Stimulated activated CD4-positive, alpha-beta T cell treated with anti-CD3 and anti-CD28 coated beads, Interleukin-1b, Interleukin-23, amount 100 ng/mL, for 1 hour (primary cell): ENCODE measurements around the gene PLCXD1.

Experiments used
- DNase-seq, 2 donors: peaks; one replicate each; pipeline ENCODE4 v3.0.0-alpha.2; 2020; ENCODE audit warnings: low read depth in 2 of 2

PLCXD1 gene

DNA sequence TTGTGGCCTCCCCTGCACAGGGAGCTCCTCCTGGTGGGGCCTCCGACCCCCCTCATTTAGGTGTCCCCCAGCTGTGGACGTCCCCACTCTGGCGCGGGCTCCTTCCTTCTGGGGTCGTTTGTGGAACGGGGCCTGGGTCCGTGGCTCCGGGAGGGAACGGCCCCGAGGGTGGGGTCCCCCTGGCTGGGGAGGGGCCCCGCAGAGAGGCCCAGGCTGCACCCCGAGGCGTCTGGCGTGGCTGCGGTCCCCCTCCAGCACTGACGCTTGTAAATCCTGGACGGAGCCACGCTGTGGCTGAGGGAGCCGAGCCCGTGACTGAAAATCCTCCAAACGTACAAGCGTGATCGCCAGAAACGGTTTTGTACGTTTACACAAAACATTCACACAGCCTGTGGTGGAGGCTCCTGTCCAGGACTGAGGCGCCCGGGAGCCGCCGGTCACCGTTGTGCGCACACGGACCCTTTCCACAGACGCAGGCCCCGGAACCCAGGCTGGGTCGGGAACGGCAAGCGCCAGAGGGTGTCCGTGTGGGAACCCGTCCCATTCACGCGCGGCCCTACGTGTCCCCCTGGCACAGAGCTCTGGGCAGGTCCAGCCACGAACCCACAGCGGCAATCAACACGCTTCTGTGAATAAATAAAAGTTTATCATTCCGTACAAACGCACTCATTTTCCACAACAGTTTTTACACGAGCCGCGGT lies 52.6 kb downstream of the PLCXD1 start:
- DNase-seq: no peak

DNA sequence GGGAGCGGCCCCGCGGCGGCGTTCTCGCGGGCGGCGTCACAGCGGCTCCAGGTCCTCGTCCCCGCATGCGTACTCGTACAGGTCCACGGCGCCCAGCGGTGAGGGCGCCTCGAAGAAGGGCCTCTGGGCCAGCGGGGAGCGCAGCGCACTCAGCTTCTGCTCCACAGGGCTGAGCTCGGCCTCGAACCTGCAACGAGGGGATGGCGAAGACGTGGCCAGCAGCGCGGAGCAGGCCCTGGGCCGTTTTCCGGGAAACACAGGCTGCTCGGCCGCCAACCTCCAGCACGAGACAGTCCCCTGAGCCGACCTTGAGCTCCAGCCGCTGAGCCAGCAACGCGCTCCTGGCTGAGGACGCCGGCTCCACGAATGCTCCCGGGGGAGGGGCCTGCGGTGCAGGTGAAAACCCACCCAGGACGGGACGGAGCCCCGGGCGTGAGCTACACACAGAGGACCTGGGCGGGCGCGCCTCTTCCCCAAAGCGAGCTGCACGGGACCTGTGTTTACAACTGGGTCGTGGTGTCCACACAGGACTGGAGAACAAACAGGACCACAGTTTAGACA lies 53.2 kb downstream of the PLCXD1 start:
- DNase-seq: no peak

- no peak for DNase-seq
Observed at GRCh38 chrX:334971-335757, 54.0 kb downstream of the PLCXD1 start.

DNA sequence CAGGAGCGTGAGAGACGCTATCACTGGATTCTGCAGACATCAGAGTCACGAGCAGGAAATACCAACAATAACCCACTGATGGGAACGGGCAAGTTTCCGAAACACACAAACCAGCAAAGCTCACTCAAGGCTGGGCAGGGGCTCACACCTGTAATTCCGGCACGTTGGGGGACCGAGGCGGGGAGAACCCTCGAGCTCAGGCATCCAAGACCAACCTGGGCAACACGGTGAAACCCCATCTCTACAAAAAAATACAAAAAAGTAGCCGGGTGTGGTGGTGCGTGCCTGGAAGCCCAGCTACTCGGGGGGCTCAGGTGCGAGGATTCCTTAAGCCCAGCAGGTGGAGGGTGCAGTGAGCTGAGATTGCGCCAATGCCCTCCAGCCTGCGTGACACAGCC lies 54.6 kb downstream of the PLCXD1 start:
- no peak for DNase-seq

DNA sequence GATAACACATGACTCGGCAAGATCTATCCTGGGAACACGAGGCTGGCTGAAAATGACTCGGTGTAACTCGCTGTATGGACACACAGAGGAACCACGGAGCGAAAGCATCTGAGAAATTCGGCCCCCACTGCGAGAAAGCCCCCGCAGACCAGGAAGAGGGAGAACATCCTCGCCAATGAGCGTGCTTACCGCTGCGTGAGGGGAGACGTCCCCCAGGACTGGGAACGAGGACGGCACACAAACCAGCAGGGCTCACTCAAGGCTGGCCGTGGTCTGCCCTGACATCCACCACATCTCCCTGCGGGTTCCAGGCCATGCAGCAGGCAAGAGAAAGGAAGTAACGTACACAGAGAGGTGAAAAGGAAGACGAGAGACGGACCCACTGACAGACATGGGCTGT lies 55.0 kb downstream of the PLCXD1 start:
- DNase-seq: no peak

DNA sequence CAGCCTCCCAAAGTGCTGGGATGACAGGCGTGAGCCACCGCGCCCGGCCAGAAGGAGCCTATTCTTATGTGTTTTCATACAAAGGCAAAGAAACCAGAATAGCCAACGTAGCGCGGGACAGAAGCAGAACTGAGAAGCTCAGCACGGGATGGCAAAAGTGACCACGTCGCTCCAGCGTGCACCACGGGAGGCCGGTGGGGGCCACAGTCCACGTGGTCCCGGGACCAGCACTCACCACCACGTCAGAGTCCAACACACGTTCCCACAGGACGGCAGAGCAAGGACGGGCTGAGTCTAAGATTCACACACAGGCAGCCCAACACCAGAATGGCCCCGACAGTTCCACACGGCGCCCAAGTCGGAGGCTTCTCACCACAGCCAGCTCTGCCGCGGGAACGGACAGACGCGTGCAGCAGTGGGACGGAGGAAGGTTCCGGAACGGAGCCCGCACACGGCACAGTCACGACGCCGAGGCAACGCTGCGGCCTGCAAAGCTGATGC lies 56.2 kb downstream of the PLCXD1 start:
- no peak for DNase-seq

DNA sequence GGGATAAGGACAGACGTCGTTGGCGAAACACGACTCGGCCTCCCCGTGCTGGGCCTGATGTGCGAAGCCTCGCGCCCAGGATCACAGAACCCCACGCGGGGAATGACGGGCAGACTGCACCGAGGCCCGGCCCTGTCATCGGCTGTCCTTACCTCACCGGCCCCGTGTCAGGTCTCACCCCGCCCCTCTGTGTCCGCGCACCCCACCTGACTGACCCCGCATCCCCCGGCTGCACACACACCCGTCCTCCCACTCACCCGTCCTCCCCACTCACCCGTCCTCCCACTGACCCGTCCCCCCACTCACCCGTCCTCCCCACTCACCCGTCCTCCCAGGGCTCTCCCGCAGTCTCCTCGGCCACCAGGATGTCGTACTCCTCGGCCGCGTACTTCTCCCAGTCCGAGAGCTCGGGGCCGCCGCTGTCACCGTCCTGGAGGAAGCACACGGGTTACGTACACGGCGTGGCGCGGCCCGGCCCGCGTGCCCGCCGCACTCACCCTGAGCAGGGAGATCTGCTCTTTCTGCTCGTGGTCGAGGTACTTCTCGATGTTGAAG lies 57.2 kb downstream of the PLCXD1 start:
- no peak for DNase-seq

DNA sequence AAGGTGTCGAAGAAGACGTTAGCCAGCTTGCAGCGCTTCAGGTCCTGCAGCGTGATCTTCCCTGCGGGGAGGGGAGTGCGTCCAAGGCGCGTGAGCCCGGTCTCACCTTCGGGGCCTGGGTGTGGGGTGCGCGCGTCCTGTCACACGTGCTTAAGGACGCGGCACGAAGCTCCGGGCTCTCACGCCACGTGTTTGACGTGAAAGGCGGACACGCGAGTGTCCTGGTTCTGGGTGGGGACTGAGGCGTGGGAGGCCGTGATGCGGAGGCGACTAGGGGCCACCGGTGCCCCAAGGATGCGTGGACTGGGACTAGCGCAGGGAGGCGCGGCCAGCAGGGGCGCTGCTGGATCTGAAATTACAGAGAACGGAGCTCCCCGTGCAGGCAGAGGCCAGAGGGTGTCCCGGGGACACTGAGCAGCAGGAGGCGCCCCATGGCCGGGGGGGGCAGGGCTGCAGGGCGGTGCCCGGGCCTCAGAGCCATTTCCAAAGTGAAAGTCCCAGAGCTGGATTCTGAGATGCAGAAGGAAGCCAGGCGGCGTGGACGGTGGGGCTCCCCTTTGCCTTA lies 57.7 kb downstream of the PLCXD1 start:
- DNase-seq: no peak

- DNase-seq: no peak
Observed at GRCh38 chrX:340121-340520, 58.9 kb downstream of the PLCXD1 start.

DNA sequence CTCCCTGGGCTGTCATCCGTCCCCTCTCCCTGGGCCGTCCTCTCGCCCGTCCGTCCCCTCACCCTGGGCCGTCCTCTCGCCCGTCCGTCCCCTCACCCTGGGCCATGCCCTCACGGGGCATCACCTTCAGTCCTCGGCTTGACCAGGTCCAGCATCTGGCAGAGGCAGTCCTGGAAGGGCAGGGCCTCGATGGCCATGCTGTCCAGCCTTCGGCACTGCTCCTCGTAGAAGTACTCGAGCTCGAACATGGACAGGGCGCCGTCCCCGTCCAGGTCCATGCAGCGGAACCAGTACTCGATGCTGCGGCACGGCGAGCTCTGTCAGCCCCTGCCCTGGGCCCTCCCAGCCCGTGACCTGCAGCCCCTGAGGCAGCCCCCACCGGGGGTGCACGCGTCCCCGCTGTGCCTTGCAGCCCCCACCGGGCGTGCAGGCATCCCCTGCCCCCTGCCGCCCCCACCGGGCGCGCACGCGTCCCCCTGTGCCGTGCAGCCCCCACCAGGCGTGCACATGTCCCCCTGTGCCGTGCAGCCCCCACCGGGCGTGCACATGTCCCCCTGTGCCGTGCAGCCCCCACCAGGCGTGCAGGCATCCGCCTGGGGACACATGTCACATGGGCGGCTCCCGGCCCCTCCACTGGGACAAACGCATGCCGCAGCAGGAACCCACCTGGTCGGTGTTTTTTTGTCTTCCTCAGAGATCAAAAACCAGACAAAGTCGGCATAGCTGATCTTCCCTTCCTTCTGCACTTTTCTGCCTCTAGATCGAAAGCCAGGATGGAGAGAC lies 59.7 kb downstream of the PLCXD1 start:
- no peak for DNase-seq

DNA sequence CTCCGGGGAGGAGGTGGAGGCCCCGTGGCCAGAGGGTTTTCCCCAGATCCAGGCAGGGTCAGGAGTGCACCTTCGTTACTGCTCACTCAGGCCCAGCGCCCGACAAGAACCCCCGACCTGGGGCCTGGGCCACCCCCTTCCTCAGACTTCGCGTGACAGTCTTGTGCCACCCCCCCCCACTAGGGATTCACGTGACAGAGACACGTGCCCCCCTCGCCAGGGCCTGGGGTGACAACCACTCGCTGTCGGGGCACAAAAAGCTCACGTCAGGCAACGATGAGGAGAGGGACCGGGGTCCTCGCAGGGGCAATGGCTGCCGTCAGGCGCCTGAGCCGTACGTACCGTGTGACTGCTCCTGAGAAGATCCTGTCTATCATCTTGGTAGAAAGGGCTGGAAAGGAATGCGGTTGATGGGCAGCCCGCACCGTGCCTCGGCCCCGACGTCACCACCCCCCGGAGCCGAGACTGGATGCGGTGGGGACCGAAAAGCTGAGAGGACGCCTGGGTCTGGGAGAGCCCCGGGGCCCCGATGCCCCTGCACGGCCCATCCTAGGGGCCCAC lies 60.4 kb downstream of the PLCXD1 start:
- no peak for DNase-seq

DNA sequence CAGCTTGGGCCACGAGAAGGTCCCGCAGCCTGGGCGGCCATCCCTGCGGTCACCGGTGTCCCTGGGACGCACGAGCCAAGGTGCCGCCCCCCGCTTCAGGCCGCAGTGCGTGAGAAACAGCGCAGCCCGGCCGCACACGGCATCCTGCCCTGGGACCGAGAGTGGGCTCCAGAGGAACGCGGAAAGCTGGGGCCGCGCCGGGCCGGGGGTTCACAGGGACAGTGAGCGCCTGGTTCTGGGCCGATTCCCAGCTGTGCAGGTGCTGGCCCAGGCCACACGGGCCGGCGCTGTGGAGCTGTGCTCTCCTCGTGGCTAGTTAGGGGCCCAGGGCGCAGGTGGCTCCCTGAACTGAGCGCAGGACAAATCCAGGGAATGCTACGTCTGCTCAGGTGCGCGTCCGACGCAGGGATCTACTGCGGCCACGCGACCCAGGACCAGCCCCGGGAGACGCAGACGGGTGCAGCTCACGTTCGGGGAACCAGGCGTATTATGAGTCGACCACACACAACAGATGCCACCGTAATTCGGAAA lies 63.3 kb downstream of the PLCXD1 start:
- no peak for DNase-seq

DNA sequence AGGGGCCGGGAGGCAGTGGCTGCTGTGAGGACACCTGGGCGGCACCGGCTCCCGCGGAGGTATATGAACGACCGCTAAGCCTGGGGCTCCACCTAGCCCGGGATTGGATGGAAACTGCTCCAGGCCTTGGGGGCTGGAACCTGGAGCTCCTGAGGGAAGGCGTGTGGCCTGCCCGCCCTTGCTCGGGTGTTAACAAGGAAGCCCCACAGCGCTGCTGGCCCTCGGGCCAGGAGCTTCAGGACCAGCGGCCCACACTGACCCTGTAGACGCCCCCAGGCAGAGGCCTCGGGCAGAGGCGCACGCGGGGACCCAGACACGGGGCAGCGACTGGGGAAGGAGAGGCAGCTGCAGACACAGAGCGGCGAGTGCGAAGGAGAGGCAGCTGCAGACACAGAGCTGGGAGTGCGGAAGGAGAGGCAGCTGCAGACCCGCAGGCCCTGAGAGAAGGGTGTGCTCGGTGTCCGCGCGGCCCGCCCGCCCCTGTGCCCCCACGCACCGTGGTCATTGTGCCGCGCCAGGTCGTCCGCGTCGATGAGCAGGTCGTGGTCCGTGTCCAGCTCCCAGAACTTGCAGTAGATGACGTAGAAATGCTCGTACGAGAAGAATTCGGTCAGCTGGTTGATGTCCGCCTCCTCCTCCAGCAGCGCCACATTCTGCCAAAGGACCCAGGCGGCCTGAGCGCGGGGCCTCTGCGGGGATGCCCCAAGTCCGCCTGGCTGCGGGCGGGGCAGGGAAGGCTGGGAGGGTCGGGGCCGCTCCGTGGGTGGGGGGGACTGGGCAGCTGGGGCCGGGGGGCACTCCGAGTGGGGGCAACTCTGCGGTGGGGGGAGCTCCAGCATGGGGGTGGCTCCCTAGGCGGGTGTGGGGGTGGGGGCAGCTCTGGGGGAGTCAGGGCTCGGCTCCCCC lies 64.1 kb downstream of the PLCXD1 start:
- DNase-seq: no peak

DNA sequence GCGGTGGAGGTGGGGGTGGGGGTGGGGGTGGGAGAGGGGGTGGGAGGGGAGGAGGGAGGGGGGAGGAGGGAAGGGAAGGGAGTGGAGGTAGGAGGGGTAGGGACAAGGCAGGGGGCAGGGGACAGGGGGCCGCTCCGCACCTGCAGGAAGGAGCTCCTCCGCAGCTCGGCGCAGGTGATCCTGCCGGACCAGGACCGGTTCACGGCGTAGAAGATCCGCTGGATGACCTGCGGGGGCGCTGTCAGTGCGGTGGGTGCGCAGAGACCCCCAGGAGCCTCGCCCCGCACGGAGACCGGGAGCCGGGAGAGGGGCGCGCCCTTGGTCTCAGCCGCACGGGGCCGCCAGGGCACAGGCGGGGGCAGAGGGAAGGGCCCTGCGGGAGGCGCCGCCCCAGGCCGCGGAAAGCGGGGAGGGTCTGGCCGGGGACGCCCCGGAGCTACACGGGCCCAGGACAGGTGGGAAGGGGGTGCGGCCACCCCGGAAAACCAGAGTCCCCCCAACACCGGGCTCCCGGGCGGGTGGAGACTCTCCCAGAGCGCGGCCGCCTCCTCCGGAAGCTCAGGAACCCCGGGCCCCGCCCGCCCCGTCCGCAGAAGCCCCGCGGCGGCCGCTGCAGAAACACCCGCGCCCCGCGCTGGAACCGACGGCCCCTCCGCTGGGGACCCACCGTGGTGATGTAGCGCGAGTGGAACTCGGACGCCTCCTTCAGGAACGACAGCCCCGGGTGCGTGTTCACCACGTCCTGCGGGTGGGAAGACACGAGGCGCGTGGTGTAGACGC lies 65.0 kb downstream of the PLCXD1 start:
- DNase-seq: no peak

DNA sequence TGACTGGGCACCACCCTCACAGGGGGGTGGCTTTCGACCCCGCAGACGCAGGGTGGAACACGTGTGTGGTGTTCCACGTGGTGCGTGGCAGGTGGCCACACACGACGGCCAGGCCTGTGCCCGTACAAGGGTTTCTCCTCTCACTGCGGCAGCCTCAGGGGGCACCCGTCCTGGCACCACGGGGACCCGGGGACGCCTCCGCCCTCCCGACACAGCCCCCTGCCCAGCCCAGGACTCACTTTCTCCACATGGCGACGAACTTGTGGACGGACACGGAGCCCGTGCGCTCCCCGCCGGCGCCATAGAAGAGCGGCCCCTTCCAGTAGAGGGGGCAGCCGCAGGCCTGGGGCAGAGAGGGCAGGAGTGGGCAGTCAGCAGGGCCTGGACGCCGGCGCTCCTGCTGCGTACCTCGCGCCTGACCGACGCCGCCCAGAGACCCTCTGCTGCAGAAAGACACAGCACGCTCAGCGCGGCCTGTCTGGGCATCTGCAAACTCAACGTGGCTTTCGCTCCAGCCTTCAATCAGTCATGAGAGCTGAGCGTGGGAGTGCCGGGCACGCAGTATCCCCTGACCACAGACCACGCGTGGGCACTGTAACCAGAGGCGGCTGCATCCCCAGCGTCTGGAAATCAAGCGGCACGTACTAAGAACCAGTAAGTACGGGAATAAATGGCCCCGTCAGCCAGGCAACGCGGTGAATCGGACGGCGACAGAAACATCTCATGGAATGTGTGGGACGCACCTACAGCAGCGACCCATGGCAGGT lies 66.4 kb downstream of the PLCXD1 start:
- no peak for DNase-seq

GRCh38 chrX:348461-349117 lies 67.4 kb downstream of the PLCXD1 start:
- DNase-seq: no peak

DNA sequence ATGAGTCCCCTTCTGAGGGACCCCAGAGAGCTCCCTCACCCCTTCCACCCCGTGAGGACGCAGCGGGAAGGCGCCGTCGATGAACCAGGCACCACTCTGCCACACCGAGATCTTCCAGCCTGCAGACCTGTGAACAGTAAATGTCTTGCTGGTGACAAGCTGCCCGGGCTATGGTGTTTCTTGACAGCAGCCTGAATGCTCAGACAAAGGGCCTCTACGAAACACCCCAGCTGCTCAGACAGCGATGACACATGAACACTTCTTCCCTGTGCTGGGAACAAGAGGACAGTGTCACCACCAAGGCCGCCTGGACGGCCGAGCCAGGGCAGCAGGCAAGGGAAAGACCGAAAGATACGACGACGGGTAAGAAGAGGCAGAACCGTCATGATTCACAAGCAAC lies 68.0 kb downstream of the PLCXD1 start:
- DNase-seq: no peak

- no peak for DNase-seq
Observed at GRCh38 chrX:349702-350101, 68.5 kb downstream of the PLCXD1 start.
